DMS53 treated with DMSO at 0.1 percent for 48 hours (cell line): ENCODE measurements around the gene IGSF9.
A peak's percentile ranks its signal among the peaks of the same experiment; 100 is the strongest.

ENCODE experiments used
- DNase-seq: peaks from one replicate; lab custom pipeline; 2025; ENCODE audit not compliant: unreplicated experiment; lab: John Stamatoyannopoulos, UW

IGSF9 gene, protein sequence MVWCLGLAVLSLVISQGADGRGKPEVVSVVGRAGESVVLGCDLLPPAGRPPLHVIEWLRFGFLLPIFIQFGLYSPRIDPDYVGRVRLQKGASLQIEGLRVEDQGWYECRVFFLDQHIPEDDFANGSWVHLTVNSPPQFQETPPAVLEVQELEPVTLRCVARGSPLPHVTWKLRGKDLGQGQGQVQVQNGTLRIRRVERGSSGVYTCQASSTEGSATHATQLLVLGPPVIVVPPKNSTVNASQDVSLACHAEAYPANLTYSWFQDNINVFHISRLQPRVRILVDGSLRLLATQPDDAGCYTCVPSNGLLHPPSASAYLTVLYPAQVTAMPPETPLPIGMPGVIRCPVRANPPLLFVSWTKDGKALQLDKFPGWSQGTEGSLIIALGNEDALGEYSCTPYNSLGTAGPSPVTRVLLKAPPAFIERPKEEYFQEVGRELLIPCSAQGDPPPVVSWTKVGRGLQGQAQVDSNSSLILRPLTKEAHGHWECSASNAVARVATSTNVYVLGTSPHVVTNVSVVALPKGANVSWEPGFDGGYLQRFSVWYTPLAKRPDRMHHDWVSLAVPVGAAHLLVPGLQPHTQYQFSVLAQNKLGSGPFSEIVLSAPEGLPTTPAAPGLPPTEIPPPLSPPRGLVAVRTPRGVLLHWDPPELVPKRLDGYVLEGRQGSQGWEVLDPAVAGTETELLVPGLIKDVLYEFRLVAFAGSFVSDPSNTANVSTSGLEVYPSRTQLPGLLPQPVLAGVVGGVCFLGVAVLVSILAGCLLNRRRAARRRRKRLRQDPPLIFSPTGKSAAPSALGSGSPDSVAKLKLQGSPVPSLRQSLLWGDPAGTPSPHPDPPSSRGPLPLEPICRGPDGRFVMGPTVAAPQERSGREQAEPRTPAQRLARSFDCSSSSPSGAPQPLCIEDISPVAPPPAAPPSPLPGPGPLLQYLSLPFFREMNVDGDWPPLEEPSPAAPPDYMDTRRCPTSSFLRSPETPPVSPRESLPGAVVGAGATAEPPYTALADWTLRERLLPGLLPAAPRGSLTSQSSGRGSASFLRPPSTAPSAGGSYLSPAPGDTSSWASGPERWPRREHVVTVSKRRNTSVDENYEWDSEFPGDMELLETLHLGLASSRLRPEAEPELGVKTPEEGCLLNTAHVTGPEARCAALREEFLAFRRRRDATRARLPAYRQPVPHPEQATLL

DNA sequence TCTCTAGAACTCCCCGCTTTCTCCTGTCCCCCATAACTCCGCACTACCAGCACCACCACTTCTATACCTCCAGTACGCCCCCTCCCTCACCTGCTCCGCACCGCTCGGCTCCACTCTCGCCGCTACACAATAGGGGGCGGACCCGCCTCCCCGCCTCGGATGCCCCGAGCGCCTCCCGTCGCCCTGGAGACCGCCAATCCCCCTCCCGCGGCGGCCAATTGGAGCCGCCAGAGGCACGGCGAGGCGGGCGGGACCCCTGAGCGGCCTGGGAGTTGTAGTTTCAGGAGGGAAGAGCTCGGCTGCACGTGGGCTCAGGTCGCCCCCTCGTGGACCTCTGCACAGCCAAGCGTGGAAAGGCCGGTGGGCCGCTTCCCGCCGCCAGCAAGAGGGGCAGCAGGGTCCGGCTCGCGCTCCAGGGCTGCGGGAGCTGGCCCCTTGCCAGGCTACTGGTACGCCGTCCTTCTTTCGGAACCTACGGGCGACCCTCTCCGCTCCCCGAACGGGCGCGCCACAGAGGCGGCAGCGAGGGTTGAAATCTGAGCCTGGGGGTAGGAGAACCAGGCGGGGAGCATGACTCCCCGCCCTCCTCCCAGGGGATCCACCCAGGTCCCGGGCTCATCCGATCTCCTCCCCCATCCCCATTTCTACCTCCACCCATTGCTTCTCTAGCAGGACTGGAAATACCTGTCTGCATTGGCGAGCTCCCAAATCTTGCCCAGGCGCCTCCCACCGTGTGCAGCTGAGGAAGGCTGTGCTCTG lies at the start of gene IGSF9:
Gene IGSF9 (minus strand): TSS at position 131 of the 759 bp plus-strand sequence. CDS start 2,159 bp downstream, outside the sequence.
- peak; percentile 66 for DNase-seq

DNA sequence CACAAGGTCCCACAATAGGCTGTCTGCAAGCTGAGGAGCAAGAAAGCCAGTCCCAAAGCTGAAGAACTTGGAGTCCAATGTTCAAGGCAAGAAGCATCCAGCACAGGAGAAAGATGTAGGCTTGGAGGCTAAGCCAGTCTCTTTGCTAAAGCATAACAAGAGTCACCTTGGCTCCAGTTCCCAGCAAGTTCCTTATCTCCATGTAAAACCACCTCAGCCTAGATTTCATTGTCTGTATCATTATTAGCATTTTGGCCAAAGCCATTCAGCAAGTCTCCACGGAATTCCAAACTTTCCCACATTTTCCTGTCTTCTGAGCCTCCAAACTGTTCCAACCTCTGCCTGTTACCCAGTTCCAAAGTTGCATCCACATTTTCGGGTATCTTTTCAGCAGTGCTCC lies 49.5 kb upstream of the IGSF9 start:
- DNase-seq: no peak

DNA sequence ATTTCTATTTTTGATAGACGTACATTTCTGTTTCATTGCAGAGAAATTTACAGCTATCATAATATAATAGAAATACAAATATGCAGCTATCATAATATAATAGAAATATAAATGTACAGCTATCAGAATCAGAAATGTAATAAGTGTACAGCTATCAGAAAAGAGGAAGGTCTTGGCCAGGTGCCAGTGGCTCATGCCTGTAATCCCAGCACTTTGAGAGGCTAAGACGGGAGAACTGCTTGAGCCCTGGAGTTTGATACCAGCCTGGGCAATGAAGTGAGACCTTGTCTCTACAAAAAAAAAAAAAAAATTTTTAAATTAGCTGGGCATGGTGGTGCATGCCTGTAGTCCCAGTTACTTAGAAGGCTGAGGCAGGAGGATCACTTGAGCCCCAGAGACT lies 48.5 kb upstream of the IGSF9 start:
- no peak for DNase-seq

DNA sequence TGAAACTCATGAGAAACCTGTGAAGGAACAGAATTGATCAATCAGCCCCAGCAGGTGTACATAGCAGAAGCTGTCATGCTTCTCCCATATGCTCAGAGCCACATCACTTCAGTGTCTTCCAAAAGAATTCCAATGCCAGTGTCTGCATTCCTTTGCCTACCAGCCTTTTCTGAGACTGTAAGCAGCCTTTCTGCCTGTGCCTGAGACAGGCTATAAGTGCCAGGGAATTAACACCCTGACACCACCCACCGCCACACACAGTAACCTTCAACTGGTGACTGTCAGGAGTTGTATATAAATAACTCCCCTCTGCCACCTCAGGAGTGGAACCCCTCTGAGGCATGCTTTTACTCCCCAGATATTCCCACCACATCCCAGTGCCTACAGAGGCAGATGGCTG lies 46.7 kb upstream of the IGSF9 start:
- DNase-seq: no peak

DNA sequence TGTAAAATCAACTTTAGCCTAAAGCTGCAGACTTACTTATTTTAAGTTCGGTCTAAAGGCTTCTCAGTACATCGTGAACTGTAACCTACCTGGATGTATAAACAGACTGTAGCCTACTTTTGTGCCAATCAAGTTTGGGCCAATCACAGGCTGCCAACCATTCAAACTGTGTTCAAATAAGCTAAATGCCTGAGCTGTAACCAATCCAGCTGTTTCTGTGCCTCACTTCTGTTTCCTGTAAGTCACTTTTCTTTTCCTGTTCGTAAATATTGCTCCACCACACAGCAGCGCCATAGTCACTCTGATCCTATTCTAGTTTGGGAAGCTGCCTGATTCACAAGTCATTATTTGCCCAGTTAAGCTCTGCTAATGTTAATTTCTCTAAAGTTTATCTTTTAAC lies 46.1 kb upstream of the IGSF9 start:
- DNase-seq: no peak

DNA sequence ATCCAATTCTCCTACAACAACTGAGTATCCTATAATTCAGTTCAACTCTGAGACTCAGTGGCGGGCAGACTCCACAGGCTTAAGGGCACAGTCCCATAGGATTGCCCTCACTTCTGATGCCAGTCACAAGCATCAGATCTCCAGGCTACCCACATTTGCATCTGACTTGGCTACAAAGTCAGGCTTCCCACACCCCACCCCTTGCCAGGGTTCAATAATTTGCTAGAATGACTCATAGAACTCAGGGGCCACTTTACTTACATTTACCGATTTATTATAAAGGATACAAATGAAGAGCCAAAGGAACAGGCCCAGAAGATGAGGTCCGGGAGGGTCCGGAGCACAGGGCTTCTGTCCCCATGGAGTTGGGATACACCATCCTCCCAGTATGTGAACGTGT lies 44.6 kb upstream of the IGSF9 start:
- DNase-seq: no peak

DNA sequence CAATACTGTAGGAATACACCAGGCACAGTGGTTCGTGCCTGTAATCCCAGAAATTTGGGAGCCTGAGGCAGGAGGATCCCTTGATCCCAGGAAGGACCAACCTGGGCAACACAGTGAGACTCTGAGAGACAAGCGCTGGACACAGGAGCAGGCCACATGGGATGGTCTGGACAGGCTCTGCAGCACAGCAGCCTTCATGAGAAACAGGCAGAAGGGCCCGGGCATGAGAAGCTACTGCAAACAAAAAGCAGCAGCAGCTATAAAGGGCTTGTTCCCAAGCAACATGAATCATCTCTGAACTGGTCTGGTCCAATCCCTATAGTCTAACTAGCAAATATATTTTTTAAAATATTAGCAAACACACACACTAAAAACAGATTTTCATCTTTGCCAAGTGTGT lies 44.2 kb upstream of the IGSF9 start:
- DNase-seq: no peak

DNA sequence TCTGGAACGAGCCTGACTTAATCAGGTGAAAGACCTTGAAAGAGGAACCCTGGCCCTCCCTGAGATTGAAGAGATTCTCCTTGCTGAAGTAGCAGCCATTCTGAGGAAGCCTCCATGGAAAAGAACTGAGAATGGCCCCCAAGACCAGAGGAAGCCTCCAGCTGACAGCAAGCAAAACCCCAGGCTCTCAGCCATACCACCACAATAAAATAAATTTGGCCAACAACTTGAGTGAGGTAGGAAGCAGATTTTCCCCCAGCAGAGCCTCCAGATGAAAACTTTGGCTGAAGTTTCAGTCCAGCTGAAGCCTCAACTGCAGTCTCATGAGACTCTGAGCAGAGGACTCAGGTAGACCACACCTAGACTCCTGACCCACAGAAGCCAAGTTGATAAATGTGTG lies 42.6 kb upstream of the IGSF9 start:
- no peak for DNase-seq

DNA sequence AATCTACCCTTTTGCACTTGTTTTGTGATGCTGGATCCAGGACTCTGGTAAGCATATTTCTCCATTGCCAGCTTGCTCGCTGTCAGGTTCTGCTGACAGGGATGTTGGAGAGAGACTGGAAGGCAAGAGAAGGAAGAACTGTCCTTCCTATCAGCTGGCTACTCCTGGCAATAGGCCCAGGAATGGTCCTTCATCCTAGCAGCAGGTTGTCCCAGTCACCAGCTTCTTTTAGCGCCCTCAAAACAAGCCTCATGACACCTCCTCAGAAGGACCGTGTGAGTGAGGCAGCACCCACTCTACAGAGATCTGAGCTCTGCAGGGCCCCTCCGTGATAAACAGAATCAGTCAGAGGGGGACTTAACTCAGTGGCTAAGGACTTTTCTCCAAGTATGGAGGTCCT lies 41.8 kb upstream of the IGSF9 start:
- no peak for DNase-seq

DNA sequence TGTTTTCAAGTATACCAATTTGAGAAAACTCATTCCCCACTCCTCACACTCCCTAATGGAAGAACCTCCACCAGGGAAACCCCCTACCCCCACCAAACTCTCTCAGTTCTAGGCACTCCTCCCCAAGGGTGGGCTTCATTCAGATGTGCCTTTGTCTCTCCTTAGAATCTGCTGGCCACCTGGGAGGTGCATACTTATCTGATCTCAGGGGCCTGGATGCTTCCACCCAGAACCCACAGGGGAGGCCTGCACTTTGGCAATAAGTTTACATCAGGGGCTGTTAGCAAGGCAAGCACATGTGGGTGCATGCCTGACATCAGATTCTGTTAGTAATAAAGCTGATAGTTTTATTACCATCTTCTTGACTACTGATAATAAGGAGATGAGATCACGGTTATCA lies 41.1 kb upstream of the IGSF9 start:
- no peak for DNase-seq

DNA sequence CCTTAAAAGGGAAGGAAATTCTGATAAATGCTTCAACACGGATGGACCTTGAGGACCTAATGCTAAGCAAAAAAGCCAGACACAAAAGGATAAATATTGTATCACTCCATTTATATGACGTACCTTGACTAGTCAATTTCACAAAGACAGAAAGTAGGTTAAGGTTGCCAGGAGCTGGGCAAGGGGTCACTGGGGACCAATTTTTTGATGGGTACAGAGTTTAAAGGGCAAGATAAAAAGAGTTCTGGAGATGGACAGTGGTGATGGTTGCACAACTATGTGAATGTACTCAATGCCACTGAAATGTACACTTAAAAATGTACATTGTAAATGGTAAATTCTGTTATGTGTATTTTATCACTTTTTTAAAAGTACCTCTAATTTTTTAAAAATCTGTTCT lies 40.7 kb upstream of the IGSF9 start:
- DNase-seq: no peak

DNA sequence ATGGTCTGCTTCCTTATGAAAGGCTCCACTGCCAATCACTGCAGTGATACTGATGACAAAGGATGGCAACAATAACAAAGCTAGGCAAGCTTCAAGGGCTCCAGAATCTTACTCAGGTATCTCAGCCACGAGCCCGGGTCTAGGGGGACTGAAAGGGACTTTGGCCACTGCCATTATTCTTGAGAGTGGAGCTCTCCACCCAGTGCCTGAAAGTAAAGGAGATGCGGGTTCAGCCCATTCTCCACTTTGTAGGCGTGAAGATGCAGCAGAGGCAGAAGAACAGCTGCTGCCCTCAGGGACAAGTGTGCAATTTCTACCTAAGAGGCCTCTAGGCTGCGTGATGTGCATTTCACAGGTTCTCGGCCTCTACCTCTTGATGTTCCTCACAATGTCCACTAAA lies 40.1 kb upstream of the IGSF9 start:
- no peak for DNase-seq

DNA sequence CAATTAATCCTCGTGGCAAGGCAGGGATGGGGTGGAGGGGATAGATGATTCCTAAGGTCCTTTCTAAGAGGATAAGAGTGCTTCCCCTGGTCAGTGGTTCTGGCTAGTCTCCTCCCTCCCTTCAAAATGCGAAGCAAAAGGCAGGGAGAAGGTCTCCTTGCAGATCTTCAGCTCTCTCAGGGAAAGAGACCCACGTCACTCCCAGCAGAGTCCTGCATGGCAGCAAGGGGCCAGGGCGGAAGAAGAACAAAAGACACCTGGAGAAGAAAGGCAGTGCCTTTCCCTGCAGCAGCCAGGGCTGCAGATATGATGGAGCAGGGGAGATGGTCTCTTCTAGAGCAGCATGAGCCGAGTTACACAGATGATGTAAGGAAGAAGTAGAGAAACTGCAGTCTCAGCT lies 38.3 kb upstream of the IGSF9 start:
- DNase-seq: no peak

DNA sequence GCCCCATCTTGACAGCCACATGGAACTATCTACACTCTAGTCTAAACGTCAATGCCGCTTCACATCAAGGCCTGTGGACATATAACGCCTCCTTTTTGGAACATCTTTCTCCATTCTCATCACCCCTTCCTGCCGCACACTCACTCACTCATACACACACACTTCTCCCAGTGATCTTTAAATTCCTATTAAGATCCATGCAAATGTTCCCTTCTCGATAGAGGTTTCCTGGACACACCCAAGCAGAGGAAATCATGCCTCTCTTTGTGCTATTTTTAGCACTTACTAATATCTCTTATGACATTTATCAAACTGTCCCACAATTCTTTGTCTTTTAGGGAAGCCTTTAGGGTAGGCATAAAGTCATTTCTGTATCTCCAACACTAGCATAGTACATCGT lies 36.9 kb upstream of the IGSF9 start:
- DNase-seq: no peak

DNA sequence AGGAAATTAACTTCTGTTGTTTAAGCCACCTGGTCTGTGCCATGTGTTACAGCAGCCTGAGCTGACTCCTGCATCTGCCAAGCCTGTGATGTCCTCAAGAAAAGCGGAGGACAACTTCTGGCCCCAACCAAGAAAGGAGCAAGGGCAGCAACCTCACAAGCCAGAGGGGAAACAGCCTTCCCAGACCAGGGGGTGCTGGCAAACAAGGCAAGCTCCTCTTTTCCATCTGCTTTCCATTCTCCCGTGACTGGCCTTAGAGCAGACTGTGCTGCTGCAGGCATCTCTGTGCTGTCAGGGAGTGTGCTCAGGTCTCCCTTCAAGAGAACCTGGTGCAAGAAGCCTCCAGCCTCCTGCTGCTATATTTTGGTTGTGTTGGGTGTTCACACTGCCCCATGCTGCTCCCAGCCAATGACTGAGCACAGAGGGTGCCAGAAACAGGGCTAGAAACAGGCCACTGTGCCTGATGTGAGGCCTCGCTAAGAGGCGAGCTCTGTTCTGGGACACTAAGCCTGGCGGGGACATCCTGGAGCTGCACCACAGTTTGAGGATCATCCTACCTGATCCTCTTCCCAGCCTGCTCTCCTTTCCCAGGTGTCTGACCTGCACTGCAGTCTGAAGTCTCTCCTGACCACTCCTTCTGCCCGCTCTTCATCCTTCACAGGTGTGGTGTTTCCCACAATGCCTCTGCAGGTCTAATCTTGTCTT lies 36.1 kb upstream of the IGSF9 start:
- no peak for DNase-seq

DNA sequence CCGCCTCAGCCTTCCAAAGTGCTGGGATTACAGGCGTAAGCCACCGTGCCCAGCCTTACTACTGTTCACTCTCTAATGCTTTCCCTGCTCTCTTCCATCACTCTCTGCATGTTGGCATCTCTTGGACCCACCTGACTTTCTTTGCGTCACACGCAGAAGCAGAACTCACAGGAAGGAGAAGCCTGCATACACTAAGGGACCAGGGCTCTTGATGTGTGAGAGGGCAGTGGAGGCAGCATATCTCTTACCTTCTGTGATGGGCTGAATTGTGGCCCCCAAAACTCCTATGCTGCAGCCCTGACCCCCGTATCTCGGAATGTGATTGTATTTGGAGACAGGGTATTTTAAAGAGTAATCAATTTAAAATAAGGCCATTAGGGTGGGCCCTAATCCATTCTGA lies 35.4 kb upstream of the IGSF9 start:
- no peak for DNase-seq

DNA sequence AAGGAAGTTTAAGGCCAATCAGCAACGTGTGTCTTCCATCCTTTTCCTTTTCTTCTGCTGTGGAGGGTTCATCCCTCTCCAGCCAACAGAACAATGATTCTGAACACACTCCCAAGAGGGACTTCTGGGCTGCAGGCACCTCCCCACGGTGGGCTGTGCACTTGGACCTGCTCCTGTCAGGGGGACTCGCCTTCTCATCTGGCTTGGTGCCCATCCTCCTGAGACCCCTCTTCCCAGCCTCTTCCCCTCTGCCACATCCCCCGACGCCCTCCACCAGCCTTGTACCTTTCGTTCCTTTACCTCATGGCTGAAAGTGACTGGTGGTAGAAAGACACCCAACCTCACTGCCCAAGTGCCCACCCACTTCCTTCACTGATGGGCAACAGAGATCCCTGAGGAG lies 34.7 kb upstream of the IGSF9 start:
- no peak for DNase-seq

DNA sequence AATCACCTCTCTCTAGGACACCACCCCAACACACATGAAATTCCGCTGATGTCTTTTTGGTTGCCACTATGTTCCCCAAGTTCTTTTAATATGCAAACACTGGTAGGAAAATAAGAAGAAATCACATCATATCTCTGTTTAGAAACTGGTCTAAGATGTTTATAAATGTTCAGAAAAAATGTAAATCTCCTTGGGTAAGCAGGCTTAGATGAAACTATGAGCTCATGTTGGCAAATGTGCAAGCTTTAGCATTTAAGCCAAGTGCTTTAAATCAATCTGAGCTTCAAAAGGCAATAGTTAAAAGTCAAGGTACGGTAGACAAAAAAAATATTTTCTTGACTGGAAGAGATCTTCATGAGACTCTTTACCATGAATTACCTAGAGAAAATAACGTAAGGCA lies 33.8 kb upstream of the IGSF9 start:
- no peak for DNase-seq

DNA sequence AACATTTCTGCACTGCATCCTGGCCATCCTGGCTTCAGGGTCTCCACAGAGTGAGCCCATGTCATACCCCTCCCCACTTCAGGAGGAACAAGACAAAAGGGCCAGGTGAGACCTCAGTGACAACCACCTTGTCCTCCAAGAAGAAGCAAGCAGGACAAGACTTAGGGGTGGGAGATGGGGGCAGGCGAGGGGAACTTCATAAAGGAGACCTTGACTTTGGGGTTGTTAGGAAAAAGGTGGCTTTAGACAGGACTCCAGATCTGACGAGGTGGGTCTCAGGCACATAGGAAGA lies 32.6 kb upstream of the IGSF9 start:
- DNase-seq: no peak

DNA sequence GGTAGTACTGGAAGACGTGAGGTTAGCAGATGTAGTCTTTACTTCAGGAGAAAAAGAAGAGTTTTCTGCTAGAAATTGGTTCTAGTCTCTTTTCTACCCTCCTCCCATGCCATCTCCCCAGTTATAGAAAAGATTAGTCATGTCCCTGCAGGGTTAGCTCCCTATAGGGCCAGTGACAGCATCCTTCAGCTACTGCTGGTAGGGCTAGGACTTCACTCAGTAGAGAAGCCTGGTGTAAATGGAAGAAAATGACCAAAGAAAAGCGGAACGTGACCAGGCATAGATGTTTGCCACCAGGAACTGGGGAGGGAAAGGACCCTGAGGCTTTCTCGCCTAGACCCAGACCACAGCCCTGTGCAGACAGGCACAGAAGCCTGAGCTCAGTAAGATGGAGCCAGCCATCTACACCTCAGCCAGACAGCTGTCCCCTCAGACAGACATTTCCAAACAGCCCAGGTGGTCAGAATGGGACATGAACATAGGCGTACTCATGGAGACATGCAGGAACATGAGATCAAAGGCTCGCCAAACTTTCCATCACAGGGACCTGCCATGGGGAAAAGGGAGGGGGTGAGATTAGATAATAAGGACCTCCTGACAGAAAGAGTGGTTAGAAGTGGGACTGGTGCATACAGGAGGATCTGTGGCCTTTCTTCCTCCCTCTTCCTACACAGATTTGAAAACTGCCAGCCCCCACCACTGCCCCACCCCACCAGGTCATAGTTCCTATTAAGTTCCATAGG lies 32.1 kb upstream of the IGSF9 start:
- DNase-seq: no peak
